A549 (cell line): ENCODE data around the gene UST. TPM values are rescaled to one million over a fixed set of nuclear protein-coding genes. Genes with fewer than 3 reads are reported as not detected.
A peak's percentile ranks its signal among the peaks of the same experiment; 100 is the strongest.

ENCODE experiments used
- ATAC-seq, 2 experiments: fragments of 200-7000 bp in 1 of 2; fragments of >200 bp in 1 of 2; cut with Nextera tagmentation in 1 of 2; cut with Tn5 transposase in 1 of 2; 3 replicates each; pipeline versions ENCODE4 v1.8.0 to v1.9.1; 2018 to 2020; ENCODE audit warnings: mild to moderate bottlenecking in 1 of 2, moderate library complexity in 1 of 2
- CTCF ChIA-PET: fragments of 300-600 bp; sonication (Branson Sonifier 250); formaldehyde crosslinking; extraction: SDS; loops from one replicate; lab custom pipeline; 2021; ENCODE audit warnings: antibody characterized with exemption, inconsistent platforms; lab: Yijun Ruan, JAX
- POLR2A ChIA-PET: fragments of 350-600 bp; formaldehyde crosslinking; extraction: SDS; loops from one replicate; lab custom pipeline; 2021; ENCODE audit warnings: antibody characterized with exemption, inconsistent platforms; lab: Yijun Ruan, JAX
- DNase-seq, 2 experiments: peaks; one replicate each; pipeline versions ENCODE4 v3.0.0 to v3.0.0-alpha.2; 2011 to 2016; ENCODE audit warnings: low read depth in 1 of 2, low spot score in 1 of 2
- FAIRE-seq: peaks from 2 replicates; lab custom pipeline; 2011; peaks lifted over from hg19 to GRCh38; lab: Jason Lieb, UNC
- H3K27ac ChIP-seq, 2 experiments: fragments of >200 bp; sonication (Bioruptor Twin); formaldehyde crosslinking; 3 replicates each; pipeline ENCODE4 v1.5.1; 2016 to 2017
- H3K4me1 ChIP-seq: fragments of >200 bp; sonication (Bioruptor Twin); formaldehyde crosslinking; 3 replicates; pipeline ENCODE4 v1.6.1; 2016
- H3K4me2 ChIP-seq: fragments of >200 bp; sonication (Bioruptor Twin); formaldehyde crosslinking; 3 replicates; pipeline ENCODE4 v1.6.1; 2016
- H3K4me3 ChIP-seq: fragments of >200 bp; sonication (Bioruptor Twin); formaldehyde crosslinking; 3 replicates; pipeline ENCODE4 v1.5.1; 2016
- H3K9me3 ChIP-seq: fragments of >200 bp; sonication (Bioruptor Twin); formaldehyde crosslinking; 3 replicates; pipeline ENCODE4 v1.6.1; 2016
- FOSL2 ChIP-seq, 2 experiments: fragments of 450-650 bp in 1 of 2; fragments of >200 bp in 1 of 2; sonication (Bioruptor Twin) in 1 of 2; formaldehyde crosslinking; IDR thresholded peaks; 2 replicates each; pipeline versions ENCODE4 v1.5.0 to v1.6.1; 2016 to 2020; ENCODE audit warnings: mild to moderate bottlenecking in 1 of 2, moderate library complexity in 1 of 2
- HOXA7 ChIP-seq: fragments of 250-450 bp; sonication (Bioruptor Pico); IDR thresholded peaks from 2 replicates; pipeline ENCODE4 v1.5.0; 2020; ENCODE audit warnings: mild to moderate bottlenecking, moderate library complexity
- HOXB13 ChIP-seq: fragments of 250-450 bp; sonication (Bioruptor Pico); IDR thresholded peaks from 2 replicates; pipeline ENCODE4 v1.5.0; 2020; ENCODE audit warnings: low read depth, mild to moderate bottlenecking, moderate library complexity
- KDM5A ChIP-seq: fragments of 200-600 bp; sonication (generic); IDR thresholded peaks from 2 replicates; pipeline ENCODE4 v1.6.1; 2016; ENCODE audit warnings: antibody characterized with exemption, mild to moderate bottlenecking
- MYC ChIP-seq: IDR thresholded peaks from 2 replicates; pipeline ENCODE4 v1.6.1; 2012; ENCODE audit warnings: mild to moderate bottlenecking, inconsistent platforms, low read length, improper control_type of control experiment, borderline replicate concordance
- NPAS2 ChIP-seq: fragments of 250-450 bp; sonication (Bioruptor Pico); IDR thresholded peaks from 2 replicates; pipeline ENCODE4 v1.8.0; 2022; ENCODE audit warnings: mild to moderate bottlenecking, moderate library complexity, borderline replicate concordance
- RAD21 ChIP-seq, 2 experiments: fragments of >200 bp in 1 of 2; sonication (Bioruptor Twin) in 1 of 2; formaldehyde crosslinking in 1 of 2; IDR thresholded peaks in 1 of 2; conservative IDR thresholded peaks in 1 of 2; 2 replicates in 1 of 2; 3 replicates in 1 of 2; pipeline ENCODE4 v1.6.1; 2012 to 2018; ENCODE audit warnings: inconsistent platforms in 1 of 2
- SMC3 ChIP-seq: fragments of >200 bp; sonication (Bioruptor Twin); formaldehyde crosslinking; IDR thresholded peaks from 3 replicates; pipeline ENCODE4 v1.6.1; 2018; ENCODE audit warnings: inconsistent platforms
- ZC3H11A ChIP-seq: fragments of 450-650 bp; IDR thresholded peaks from 2 replicates; pipeline ENCODE4 v1.6.1; 2014; ENCODE audit warnings: antibody characterized with exemption, mild to moderate bottlenecking
- ZNF302 ChIP-seq: fragments of 250-450 bp; sonication (Bioruptor Pico); IDR thresholded peaks from 2 replicates; pipeline ENCODE4 v1.9.0; 2021; ENCODE audit warnings: inconsistent platforms, mild to moderate bottlenecking, moderate library complexity
- WGBS: methylation state at CpG from one replicate; pipeline ENCODE4 v1.1.6; 2017; ENCODE audit errors: missing lambda C conversion rate; 5-methylcytosine and 5-hydroxymethylcytosine counted together
- polyA minus RNA-seq: library from RNA; depleted of rRNA, polyadenylated mRNA; stranded (reverse); fragments of >200 nt; gene quantifications from 2 replicates; pipeline ENCODE4 v1.2.3, GENCODE V29; 2011; rRNA and poly(A)+ RNA removed
- polyA plus RNA-seq, 4 experiments: library from polyadenylated mRNA; depleted of rRNA in 3 of 4; stranded (reverse); fragments of >200 nt; fragmentation: RNase III in 1 of 4; extraction: RNeasy Plus Mini Kit Qiagen cat#74134 plus additional on column Dnase treatment in 1 of 4; gene quantifications; 2 replicates in 3 of 4; 3 replicates in 1 of 4; pipeline ENCODE4 v1.2.3, GENCODE V29; 2011 to 2017
- TF ChIP-seq, protein P1 (sequence below): fragments of >200 bp; sonication (Bioruptor Twin); formaldehyde crosslinking; IDR thresholded peaks from 3 replicates; pipeline ENCODE4 v1.5.1; 2016
- TF ChIP-seq, protein P2 (sequence below): fragments of 150-350 bp; IDR thresholded peaks from 2 replicates; pipeline ENCODE4 v1.6.1; 2014; ENCODE audit warnings: low read depth, mild to moderate bottlenecking, low read length
- TF ChIP-seq, protein P3 (sequence below): IDR thresholded peaks from 2 replicates; pipeline ENCODE4 v1.6.1; 2012
- TF ChIP-seq, protein P4 (sequence below): fragments of 450-650 bp; IDR thresholded peaks from 2 replicates; pipeline ENCODE4 v1.6.1; 2014; ENCODE audit warnings: antibody characterized with exemption
- TF ChIP-seq, protein P5 (sequence below): fragments of 250-450 bp; sonication (Bioruptor Pico); IDR thresholded peaks from 2 replicates; pipeline ENCODE4 v1.5.0; 2021; ENCODE audit warnings: mild to moderate bottlenecking, moderate library complexity, borderline replicate concordance

The UST gene, protein sequence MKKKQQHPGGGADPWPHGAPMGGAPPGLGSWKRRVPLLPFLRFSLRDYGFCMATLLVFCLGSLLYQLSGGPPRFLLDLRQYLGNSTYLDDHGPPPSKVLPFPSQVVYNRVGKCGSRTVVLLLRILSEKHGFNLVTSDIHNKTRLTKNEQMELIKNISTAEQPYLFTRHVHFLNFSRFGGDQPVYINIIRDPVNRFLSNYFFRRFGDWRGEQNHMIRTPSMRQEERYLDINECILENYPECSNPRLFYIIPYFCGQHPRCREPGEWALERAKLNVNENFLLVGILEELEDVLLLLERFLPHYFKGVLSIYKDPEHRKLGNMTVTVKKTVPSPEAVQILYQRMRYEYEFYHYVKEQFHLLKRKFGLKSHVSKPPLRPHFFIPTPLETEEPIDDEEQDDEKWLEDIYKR
- polyA plus RNA-seq (2011; rRNA removed) (0.54 and 0.65 TPM in 2 replicates), polyA plus RNA-seq (2017; fragmentation: RNase III; extraction: RNeasy Plus Mini Kit Qiagen cat#74134 plus additional on column Dnase treatment) (1.3 to 1.8 TPM (median 1.7 TPM) in 3 replicates), polyA minus RNA-seq (0.58 and 1.5 TPM in 2 replicates)
- 0.09 and 0.14 TPM in 2 replicates for polyA plus RNA-seq (2012; cell fraction: cytosol; rRNA removed)
- 0.06 and 0.09 TPM in 2 replicates for polyA plus RNA-seq (2012; cell fraction: nucleus; rRNA removed)

DNA sequence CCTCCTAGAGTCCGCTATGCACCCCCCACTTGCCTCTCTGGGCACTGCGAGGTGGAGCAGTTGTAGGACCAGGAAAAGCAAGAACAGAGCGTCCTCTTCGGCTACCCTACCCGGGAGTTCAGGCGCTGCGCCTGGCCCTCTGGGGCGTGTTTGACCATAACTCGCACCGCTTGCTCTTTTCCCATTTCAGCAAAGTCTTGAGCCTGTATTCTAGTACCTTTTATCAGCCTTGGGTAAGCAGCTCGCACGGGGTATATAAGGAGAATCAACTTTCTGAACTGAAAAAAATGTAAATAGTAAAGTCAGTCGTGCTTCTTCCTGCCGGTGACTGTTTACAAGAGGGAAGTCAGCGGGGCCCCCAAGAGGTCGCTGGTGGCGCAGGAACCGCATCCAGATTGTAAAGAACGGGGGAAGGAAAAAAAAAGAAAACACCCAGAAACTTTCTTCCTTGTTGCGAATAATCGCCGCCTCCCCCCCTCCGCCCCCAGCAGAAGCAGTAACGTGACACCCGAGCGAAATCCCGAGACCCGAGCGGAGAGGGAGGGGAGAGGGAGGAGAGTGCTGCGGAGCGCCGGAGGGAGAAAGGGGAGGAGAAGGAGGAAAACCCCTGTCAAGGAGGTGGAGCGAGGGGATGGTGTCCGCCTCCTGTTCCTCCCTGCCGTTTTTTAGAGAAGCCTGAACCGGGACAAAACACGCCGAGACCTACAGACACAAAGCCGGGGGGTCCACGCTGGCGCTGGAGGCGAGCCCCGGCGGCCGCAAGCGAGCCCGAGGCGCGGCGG is at the start of gene UST:
Gene UST, plus strand, starts transcription at position 668 of the 782 bp plus-strand sequence. CDS start 401 bp downstream, outside the sequence.
- TF ChIP-seq ZC3H11A (no peak), RAD21 (conservative IDR thresholded peaks at IDR 0.05 in 1 of 2, IDR thresholded peaks at IDR 0.05 in 1 of 2) (peak; percentile 44 to 59)
- TF ChIP-seq, protein P1, sequence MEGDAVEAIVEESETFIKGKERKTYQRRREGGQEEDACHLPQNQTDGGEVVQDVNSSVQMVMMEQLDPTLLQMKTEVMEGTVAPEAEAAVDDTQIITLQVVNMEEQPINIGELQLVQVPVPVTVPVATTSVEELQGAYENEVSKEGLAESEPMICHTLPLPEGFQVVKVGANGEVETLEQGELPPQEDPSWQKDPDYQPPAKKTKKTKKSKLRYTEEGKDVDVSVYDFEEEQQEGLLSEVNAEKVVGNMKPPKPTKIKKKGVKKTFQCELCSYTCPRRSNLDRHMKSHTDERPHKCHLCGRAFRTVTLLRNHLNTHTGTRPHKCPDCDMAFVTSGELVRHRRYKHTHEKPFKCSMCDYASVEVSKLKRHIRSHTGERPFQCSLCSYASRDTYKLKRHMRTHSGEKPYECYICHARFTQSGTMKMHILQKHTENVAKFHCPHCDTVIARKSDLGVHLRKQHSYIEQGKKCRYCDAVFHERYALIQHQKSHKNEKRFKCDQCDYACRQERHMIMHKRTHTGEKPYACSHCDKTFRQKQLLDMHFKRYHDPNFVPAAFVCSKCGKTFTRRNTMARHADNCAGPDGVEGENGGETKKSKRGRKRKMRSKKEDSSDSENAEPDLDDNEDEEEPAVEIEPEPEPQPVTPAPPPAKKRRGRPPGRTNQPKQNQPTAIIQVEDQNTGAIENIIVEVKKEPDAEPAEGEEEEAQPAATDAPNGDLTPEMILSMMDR = peak; percentile 44; the same call in 2 of the 3 replicates
- ChIA-PET POLR2A (no interaction called here), CTCF (interaction anchor here (1.4 kb wide), 1 partner anchor 199 kb away, joined by 5 read pairs; no protein-coding TSS in a partner anchor)
- Histone ChIP-seq H3K4me2 (peak within 1 kb of the TSS; percentile 86), H3K4me3 (peak within 1 kb of the TSS; percentile 89), H3K27ac (peak within 1 kb of the TSS; percentile 67 to 90), H3K4me1 (0 out of 3 replicates have a peak, but pooled peaks cover 4% of the 10 kb centered on the region), H3K9me3 (no peaks in the 10 kb centered on the region)
- FAIRE-seq = no peak
- peak; percentile 36 to 47 for DNase-seq
- WGBS = 3% methylated on average over 39 of the region's 50 CpGs
- ATAC-seq = peak; percentile 84 to 90

DNA sequence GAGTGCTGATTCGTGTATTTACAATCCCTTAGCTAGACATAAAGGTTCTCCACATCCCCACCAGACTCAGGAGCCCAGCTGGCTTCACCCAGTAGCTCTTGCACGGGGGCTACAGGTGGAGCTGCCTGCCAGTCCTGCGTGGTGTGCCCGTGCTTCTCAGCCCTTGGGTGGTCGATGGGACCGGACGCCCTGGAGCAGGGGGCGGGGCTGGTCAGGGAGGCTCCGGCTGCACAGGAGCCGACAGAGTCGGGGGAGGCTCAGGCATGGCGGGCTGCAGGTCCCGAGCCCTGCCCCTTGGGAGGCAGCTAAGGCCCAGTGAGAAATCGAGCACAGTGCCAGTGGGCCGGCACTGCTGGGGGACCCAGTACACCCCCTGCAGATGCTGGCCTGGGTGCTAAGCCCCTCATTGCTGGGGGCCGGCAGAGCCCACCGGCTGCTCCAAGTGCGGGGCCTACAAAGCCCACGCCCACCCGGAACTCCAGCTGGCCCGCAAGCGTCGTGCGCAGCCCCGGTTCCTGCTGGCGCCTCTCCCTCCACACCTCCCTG is 48.9 kb upstream of the UST start:
- H3K4me2 ChIP-seq = no peak overlapping the region
- H3K27ac ChIP-seq = no peak overlapping the region
- ChIA-PET CTCF (no interaction called here), POLR2A (no interaction called here)
- H3K9me3 ChIP-seq = no peaks in the 10 kb centered on the region
- H3K4me1 ChIP-seq = no peaks in the 10 kb centered on the region; the same call in 2 of the 3 replicates
- WGBS = 82% methylated on average over 11 of the region's 26 CpGs
- TF ChIP-seq ZNF302 (CRISPR knock-in tag) (no peak), HOXB13 (CRISPR knock-in tag) (no peak), SMC3 (no peak), HOXA7 (CRISPR knock-in tag) (no peak), FOSL2 (IDR thresholded peaks at IDR 0.05) (no peak), FOSL2 (CRISPR knock-in tag; IDR thresholded peaks at IDR 0.05) (no peak), NPAS2 (no peak), MYC (no peak), ZC3H11A (no peak), KDM5A (no peak)
- TF ChIP-seq, protein P2, sequence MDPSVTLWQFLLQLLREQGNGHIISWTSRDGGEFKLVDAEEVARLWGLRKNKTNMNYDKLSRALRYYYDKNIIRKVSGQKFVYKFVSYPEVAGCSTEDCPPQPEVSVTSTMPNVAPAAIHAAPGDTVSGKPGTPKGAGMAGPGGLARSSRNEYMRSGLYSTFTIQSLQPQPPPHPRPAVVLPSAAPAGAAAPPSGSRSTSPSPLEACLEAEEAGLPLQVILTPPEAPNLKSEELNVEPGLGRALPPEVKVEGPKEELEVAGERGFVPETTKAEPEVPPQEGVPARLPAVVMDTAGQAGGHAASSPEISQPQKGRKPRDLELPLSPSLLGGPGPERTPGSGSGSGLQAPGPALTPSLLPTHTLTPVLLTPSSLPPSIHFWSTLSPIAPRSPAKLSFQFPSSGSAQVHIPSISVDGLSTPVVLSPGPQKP = no peak
- TF ChIP-seq, protein P3, sequence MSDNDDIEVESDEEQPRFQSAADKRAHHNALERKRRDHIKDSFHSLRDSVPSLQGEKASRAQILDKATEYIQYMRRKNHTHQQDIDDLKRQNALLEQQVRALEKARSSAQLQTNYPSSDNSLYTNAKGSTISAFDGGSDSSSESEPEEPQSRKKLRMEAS = no peak
- TF ChIP-seq, protein P4, sequence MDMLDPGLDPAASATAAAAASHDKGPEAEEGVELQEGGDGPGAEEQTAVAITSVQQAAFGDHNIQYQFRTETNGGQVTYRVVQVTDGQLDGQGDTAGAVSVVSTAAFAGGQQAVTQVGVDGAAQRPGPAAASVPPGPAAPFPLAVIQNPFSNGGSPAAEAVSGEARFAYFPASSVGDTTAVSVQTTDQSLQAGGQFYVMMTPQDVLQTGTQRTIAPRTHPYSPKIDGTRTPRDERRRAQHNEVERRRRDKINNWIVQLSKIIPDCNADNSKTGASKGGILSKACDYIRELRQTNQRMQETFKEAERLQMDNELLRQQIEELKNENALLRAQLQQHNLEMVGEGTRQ = no peak
- TF ChIP-seq, protein P5, sequence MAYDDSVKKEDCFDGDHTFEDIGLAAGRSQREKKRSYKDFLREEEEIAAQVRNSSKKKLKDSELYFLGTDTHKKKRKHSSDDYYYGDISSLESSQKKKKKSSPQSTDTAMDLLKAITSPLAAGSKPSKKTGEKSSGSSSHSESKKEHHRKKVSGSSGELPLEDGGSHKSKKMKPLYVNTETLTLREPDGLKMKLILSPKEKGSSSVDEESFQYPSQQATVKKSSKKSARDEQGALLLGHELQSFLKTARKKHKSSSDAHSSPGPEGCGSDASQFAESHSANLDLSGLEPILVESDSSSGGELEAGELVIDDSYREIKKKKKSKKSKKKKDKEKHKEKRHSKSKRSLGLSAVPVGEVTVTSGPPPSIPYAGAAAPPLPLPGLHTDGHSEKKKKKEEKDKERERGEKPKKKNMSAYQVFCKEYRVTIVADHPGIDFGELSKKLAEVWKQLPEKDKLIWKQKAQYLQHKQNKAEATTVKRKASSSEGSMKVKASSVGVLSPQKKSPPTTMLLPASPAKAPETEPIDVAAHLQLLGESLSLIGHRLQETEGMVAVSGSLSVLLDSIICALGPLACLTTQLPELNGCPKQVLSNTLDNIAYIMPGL (CRISPR knock-in tag) = no peak
- FAIRE-seq (no peak), ATAC-seq (no peak), DNase-seq (no peak)
- no peak overlapping the region for H3K4me3 ChIP-seq
